Stimulated activated CD8-positive, alpha-beta memory T cell treated with anti-CD3 and anti-CD28 coated beads, Interleukin-7, amount 100 ng/mL, for 4 hours (primary cell): Measurements from ENCODE around the gene SERINC5.

Experiments
- DNase-seq, 2 donors: peaks; one replicate each; pipeline ENCODE4 v3.0.0-alpha.2; 2020; ENCODE audit warnings: low read depth in 2 of 2

The SERINC5 gene

DNA sequence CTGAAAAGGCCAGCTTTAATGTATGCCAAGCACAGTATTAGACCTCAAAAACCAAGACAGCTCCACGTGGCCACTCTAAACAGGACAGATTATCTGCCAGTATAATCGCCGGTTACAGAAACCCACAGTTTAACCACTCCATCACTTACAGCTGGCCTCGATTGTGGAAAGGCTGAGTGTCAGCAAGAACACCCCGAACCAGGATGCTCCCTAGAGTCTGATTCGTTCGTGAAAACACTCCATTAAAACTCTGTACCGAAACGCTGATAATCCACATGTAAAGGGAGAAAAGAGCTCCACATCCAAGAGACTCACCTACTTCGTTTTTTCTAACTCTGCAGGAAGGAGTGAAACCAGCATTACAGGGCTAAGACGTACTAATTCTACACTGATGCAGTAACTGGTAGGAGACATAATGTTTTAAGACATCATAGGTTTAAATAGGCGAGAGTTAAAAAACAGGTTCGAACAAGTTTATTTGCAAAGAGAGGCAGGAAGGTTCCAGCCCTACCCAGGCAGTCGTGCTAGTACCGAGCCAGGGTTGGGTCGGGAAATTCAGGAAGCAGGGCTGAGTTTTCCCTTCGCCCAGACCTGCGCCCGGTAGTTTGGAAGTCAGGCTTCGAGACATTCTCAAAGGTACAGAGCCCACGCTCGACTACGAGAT lies 949 bp downstream of the SERINC5 start:
- no peak for DNase-seq

DNA sequence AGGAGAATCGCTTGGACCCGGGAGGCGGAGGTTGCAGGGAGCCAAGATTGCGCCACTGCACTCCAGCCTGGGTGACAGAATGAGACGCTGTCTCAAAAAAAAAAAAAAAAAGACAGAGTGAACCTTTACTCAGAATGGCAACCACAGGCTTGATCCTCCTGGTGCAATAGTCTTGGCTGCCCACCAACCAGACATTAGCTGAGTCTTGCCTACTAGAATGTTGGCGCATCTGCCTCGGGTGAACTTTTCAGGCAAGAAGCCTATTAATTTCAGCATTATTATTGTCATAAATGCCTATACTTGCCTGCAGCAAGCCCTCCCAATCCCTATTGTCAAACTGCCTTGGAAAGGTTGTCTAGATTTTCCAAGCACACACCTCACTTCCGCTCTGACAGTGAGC lies 4.2 kb downstream of the SERINC5 start:
- no peak for DNase-seq

DNA sequence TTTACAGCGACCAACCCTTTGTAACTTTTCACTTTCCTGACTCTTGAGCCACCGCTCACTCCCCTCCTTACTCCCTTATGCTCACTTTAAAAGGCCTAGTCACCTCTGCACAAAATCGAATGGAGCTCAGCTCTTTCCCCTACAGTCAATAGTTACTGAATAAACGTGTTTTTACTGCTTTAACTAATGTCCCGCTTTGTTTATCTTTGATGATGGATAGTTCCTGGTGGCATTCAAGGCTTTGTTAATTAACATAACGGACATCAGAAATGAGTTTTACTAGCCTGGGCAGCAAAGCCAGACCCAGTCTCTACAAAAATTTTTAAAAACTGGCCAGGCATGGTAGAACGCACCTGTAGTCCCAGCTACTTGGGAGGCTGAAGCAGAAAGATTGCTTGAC lies 5.0 kb downstream of the SERINC5 start:
- no peak for DNase-seq

DNA sequence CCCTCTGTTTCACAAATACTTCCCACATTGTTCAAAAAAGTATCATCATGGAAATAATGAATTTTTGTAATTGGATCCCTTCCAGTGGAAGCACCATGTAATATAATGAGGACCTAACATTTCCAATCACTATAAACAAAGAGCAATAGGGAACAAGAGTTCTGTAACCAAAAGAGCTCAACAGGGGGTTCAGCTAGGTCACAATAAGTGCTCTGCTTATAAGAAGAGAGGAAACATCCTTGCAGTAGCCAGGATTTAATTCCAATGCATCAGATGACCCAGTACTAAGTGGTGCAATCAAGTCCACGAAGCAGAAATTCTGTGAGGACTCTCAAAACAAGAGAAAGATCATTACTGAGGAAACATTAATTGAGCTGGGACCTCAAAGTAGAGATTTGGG lies 5.9 kb downstream of the SERINC5 start:
- DNase-seq, result no peak

DNA sequence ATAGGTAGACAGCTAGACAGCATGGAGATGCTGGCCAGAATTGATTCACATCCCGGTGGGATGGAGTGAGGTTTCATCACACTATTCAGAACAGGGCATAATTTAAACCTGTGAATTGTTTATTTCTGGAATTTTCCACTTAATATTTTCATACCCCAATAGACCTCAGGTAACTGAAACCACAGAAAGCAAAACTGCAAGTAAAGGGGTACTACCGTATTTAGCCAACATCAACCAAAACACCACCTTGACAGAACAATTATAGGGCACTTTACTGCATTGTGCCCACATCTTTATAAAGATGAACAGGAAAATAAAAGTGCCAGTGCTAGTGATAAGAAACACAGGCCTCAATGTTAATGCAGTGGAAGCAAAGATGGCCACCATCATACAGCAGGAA lies 7.5 kb downstream of the SERINC5 start:
- DNase-seq, result no peak

DNA sequence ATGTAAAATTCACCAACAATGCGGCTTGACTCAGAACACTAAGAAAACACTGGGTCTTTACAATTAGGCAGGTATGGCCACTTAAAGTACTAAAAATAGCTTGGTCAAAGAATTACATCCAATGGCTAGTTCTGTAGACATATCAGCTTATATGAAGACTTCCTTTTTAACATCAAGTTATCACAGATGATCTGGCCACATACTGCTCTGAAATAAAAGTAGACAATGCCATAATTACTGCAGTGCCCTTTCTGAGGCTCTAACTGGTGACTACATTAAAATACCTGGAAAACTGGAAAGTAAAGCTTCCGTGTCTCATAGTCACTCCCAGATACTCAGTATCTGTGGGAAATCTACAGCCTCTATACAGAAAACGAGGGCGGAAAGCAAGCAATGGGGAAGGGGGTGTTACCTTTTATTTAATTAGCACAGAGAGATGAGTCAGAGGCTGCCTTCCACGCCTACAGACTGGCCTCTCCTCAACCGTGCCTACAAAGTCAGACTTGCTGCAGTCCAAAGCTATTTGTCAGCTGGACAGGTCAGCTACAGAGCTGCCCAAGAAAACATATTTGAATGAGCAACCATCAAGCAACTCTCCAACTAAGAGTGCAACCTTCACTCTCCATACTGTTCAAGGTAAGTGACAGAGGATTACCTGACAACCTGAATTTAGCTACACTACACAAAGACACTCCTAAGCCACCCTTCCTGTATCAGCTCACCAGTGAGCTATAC lies 8.7 kb downstream of the SERINC5 start:
- peak; percentile 37 to 57 for DNase-seq

DNA sequence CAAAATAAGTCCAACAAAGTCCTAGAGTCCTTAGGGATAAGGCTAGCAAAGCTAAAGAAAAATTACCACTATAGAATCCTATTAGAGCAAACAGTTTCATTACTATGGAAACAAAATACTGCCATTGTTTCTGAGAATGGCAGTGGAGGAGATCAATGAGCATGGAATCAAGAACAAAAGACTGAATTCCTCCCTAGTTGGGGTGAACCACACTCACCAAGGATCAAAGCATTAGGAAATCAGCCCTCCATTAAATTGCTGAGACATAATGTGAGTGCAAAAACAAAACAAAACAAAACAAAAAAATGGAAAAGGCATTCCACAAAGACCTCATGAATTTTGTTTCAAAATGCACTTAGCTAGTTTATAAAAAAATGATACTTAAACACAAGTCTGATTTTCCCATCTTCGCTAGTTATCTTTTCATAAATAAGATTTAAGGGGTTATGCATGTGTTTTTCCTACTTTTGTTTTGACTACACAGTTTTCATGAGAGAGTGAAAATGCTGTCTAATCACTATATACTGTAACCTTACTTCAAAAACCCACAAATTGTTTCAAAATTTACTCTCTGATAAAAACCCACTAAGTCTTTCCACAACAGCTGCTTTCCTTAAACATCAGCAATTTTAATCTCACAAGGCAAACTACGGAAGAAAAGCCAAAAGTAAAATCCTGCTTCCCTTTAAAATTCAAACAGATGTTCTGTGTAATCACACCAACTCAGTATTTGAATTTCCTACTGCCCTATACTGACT lies 9.7 kb downstream of the SERINC5 start:
- DNase-seq, result no peak

DNA sequence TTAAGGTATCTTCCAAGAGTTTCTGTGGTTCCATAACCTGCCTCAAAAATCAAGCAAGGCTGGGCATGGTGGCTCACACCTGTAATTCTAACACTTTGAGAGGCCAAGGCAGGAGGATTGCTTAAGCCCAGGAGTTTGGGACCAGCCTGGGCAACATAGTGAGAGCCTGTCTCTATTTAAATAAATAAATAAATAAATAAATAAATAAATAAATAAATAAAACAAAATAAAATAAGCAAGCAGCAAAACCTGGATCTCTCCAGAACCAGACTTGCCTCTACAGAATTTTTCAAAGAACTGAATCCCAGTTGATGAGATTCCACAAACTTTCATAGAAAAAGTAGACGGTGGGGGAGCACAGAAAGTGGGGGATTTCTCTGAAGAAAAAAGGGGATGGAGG lies 12.3 kb downstream of the SERINC5 start:
- no peak for DNase-seq

DNA sequence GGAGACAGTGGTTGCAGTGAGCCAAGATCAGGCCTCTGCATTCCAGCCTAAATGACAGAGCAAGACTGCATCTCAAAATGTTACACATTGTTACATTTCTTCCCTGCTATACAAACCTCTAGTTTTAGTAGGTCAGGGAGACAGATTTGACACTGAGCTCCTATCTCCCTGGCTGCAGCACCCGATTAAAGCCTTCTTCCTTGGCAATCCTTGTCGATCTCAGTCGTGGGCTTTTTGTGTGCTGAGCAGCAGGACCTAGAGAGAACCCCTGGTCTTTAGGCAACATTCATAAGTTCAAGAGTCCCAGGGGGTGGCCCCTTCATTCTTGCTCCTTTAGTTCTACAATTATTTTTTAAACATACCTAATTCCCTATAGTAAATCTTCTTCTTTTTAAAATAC lies 13.0 kb downstream of the SERINC5 start:
- DNase-seq, result no peak

DNA sequence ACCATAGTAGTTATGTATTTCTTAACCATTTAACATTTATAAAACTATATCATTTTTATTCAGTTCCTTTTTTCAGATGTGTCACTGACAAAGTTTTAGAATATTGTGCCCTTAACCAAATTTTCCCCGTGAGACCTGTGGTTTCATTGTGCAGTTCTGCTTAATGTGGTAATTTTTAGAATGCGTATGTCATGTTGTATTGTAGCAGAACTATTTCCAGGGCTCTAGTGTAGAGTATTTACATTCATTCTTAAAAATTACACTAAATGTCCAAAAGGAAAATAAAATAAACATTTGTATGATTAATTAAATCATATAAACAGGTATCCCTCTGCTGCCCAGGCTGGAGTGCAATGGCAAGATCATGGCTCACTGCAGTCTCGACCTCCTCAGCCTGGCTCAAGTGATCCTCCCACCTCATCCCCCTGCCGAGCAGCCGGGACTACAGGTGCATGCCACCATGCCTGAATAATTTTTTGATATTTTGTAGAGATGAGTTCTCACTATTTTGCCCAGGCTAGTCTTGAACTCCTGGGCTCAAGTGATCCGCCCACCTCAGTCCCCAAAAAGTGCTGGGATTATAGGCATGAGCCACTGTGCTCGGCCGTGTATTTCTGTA lies 15.4 kb downstream of the SERINC5 start:
- DNase-seq, result no peak

DNA sequence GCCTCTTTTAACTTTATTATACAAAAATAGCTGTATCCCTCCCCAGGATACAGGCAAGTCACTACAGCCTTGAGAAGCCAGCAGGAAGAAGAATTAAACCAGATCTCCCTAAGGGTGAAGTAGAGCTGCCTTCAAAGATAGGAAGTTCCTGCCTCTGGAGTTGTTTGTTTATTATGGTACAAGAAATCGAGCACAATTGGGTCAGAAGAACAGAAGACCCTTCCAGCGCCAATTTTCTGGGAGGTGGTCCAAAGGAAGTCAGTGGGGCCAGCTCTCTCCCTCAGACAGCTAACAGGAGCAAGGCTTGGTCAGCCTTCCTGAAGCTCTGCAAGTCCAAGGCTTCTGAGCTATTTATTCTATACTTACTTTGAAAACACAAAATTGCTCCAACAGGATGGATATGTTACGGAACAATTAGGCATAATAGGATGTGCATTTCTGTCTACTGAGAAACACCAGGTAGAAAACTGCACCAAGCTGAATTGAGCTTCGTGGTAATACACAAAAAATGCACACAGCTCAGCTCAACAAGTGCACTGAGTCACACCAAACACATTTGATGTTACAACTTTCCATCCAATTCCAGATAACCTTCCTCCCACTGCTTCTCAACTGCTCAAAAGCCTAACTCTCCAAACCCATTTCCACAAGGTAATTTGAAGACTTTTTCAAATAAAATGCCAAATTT lies 16.0 kb downstream of the SERINC5 start:
- no peak for DNase-seq

DNA sequence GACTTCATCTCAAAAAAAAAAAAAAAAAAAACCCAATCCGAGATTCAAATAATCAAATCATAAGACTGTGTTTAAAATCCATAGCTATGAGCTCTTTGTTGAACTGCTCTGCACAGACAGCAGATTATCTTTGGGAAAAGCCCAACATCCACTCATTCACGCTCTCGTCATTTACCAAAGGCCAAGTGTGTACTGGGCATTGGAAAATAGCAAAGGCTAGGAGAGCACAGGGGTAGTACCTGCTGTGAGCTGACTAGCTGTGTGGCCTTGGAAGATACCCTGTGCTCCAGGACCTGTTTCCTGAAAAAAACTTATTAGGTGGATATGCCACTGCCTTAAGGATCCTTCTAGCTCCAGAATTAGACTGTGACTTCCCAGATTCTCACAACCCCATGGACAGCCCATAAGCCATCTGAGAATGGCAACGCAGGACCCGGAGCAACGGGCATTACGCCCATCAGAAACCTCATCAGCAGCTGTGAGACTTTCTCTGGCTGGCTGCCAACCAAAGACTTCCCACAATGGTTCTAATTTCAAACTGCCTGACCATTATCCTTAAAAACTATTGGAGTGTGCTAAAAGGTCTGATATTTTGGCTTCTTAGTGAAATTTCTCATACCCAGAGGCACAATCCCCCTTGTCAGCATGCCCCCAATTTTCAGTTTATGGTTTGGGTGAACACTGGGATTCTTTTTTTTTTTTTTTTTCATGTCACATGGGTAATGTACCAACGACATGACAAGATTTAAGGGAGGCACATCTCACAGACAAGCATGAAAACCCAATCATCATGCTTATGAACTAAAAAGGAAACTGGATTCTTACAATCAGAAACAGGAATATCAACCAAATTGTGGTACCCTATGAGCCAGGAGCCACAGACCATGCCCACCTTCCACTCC lies 16.8 kb downstream of the SERINC5 start:
- DNase-seq, result no peak

DNA sequence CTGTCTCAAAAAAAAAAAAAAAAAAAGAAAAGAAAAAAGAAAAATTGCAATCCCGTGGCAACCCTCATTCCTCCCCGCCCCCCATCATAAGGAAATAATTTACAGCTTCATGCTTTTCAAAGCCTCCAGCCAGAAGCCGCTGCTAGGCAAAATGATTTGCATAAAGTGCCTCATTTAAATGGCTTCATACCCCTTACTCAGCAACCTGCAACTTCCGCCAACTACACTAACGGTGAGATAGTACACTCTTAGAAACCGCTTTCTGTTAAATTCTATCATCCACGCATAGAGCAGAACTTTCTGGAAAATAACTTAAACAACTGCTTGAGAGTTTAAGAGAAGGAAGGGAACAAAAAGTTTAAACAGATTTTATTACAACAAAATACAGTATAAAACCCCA lies 17.8 kb downstream of the SERINC5 start:
- DNase-seq, result no peak

DNA sequence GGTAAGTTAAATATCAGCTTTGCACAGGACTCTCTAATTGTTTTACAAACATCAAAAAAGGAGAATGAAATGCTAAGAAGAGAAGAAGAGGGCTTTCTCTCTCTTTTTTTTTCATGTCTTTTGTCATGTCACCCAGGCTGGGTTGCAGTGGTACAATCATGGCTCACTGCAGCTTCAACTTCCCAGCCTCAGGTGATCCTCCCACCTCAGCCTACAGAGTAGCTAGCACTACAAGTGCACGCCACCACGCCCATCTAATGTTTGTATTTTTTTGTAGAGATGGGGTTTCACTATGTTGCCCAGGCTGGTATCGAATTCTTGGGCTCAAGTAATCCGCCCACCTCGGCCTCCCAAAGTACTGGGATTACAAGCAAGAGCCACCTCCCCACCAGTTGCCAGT lies 18.6 kb downstream of the SERINC5 start:
- no peak for DNase-seq

DNA sequence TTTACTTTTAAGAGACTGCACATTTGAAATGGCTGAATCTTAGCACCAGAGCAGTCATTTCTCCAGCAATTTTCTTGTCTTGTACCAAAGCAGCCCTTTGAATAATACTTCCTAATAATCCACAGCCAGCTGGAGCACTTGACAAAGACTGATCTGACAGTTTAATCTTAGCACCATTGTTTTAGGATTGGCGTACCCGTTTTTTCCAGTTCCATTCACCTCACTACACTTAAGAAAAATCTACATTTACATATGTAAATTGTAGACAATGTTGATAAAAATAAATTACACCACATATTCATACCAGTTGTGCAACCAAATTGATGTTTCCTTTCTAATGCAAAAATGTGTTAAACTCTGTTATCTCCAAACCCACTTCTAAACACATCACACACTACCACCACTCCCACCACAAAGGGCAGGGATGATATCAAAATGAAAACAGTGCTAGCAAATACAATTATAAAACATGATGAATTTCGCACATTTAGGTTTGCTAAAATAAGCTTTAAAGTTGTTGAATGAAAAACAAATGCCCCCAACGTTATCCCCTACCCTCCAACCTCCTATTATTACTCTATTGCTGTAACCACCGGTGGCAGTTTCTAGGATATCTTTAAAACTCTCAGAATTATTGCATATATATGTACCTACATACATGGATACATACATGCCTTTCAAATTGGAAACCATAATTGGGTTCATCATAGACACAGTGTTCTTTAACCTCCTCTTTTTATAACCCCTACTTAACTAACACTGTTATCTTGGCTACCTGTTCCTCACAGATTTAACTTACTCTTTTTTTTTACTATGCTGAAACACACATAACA lies 21.5 kb downstream of the SERINC5 start:
- DNase-seq, result no peak

DNA sequence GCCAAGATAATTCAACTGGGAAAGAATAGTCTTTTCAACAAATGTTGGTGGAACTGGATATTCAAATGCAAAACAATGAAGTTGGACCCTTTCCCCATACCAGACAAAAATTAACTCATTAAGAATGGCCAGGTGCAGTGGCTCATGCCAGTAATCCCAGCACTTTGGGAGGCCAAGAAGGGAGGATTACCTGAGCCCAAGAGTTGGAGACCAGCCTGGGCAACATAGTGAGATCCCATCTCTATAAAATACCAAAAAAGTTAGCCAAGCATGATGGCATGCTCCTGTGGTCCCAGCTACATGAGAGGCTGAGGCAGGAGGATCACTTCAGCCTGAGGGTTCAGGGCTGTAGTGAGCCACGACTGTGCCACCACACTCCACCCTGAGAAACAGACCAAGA lies 24.2 kb downstream of the SERINC5 start:
- DNase-seq, result no peak

DNA sequence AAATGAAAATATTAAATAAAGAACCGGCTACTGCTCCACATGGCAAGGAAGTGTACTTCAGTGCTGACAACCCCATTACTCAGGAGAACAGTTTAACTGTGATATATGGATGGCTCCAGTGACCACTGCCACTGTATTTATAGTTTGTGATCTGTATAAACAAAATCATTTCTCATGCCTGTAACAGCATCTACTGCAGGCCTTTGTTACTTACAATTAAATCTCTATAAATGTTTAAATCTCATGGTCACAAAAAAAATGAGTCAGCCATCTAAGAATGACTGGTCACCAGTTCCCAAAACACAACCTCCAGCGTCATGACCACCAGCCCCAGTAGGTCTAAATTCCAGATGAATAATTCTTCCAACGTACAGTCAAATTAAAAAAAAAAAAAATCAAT lies 24.6 kb downstream of the SERINC5 start:
- no peak for DNase-seq

DNA sequence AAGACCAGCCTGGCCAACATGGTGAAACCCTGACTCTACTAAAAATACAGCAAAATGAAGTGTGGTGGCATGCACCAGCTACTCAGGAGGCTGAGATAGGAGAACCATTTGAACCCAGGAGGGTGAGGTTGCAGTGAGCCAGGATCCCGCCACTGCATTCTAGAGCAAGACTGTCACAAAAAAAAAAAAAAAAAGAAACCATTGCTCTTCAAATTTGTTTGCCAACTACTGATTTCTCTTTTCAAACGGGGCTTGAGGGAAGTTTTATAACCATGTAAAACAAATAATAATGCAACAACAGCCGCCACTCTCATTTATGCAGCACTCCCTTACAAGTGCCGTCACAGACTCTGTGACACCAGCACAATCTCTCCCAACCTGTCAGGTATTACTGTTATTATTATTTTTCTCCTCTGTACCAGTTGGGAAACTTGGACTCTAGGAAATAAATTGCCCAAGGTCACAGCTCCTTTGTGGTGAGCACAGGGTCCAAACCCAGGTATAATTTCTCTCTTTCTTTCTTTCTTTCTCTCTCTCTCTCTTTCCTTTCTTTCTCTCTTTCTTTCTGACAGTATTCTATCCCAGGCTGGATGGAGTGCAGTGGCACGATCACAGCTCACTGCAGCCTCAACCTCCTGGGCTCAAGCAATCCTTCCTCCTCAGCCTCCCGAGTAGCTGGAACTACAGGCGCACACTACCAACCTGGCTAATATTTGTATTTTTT lies 25.4 kb downstream of the SERINC5 start:
- DNase-seq, result no peak

DNA sequence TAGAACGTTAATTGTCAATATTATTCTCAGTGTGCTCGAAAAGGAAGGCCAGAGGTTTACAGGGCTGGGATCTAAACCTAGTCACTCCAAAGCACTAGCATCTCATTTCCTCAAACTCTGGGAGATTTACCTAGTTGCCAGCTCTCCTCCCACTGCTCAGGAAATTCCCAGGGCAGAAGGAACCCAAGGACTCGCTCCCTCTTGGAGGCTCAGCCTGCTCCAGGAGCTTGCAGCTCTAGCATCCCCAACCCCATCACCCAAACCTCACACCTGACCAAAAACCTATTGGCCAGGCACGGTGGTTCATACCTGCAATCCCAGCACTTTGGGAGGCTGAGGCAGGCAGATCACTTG lies 26.0 kb downstream of the SERINC5 start:
- no peak for DNase-seq
